ENCODE measurements around the gene SRGAP1.

SRGAP1 gene

DNA sequence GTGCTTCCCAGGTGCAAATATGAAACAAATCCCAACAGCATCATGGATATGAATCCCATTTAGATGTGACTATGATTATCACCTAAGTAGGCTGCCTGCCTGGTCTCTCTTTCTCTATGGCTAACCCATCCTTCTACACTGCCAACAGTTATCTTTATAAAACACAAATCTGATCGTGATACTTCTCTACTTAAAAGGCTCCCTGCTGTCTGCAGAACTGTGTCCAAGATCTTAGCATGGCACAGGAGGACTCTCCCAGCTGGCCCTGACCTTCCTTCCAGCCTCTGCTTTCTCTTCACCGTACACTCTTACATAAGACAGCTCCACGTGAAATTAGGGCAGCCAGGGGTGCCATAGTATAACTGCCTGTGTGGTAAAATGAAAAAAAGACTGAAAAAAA is 3.5 kb upstream of the SRGAP1 start:
- TF ChIP-seq SIN3A (IDR thresholded peaks at IDR 0.05; ENCODE audit: borderline replicate concordance, insufficient read depth, low read length) = no peak
- no peak for TF ChIP-seq TAF1 (IDR thresholded peaks at IDR 0.05; ENCODE audit: borderline replicate concordance, insufficient read depth, low read length)
- TF ChIP-seq, protein P1, sequence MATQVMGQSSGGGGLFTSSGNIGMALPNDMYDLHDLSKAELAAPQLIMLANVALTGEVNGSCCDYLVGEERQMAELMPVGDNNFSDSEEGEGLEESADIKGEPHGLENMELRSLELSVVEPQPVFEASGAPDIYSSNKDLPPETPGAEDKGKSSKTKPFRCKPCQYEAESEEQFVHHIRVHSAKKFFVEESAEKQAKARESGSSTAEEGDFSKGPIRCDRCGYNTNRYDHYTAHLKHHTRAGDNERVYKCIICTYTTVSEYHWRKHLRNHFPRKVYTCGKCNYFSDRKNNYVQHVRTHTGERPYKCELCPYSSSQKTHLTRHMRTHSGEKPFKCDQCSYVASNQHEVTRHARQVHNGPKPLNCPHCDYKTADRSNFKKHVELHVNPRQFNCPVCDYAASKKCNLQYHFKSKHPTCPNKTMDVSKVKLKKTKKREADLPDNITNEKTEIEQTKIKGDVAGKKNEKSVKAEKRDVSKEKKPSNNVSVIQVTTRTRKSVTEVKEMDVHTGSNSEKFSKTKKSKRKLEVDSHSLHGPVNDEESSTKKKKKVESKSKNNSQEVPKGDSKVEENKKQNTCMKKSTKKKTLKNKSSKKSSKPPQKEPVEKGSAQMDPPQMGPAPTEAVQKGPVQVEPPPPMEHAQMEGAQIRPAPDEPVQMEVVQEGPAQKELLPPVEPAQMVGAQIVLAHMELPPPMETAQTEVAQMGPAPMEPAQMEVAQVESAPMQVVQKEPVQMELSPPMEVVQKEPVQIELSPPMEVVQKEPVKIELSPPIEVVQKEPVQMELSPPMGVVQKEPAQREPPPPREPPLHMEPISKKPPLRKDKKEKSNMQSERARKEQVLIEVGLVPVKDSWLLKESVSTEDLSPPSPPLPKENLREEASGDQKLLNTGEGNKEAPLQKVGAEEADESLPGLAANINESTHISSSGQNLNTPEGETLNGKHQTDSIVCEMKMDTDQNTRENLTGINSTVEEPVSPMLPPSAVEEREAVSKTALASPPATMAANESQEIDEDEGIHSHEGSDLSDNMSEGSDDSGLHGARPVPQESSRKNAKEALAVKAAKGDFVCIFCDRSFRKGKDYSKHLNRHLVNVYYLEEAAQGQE (IDR thresholded peaks at IDR 0.05; ENCODE audit: insufficient read depth in 1 of 2, low read depth in 2 of 2, low read length in 2 of 2) = no peak
- TF ChIP-seq POLR2AphosphoS5 (IDR thresholded peaks at IDR 0.05; ENCODE audit: low read depth, low read length) = no peak
- TF ChIP-seq FOXP2 (optimal IDR thresholded peaks at IDR 0.05; ENCODE audit: borderline replicate concordance, extremely low read depth, extremely low read length, insufficient read depth) = no peak

DNA sequence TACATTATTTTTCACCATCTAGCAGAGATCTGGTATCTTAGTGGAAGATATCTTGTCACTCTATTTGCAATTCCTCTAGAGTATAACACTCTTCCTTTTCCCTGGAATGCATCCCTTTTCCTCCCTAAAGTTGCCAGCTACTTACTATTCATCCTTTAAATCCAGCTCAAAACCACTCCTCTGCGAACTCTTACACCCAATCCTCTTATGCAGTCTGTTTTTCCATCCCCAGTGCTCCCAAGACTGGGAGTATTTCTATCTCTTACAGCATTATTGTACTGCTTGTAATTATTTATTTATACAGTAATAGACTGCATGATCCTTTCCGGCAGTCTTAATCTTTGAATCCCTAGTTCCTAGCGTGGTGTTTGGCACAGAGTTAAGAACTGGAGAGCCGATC is 2.9 kb upstream of the SRGAP1 start:
- TF ChIP-seq TAF1 (IDR thresholded peaks at IDR 0.05; ENCODE audit: borderline replicate concordance, insufficient read depth, low read length) (no peak), POLR2AphosphoS5 (IDR thresholded peaks at IDR 0.05; ENCODE audit: low read depth, low read length) (no peak), FOXP2 (optimal IDR thresholded peaks at IDR 0.05; ENCODE audit: borderline replicate concordance, extremely low read depth, extremely low read length, insufficient read depth) (no peak), SIN3A (IDR thresholded peaks at IDR 0.05; ENCODE audit: borderline replicate concordance, insufficient read depth, low read length) (no peak)
- TF ChIP-seq, protein P1 (IDR thresholded peaks at IDR 0.05; ENCODE audit: insufficient read depth in 1 of 2, low read depth in 2 of 2, low read length in 2 of 2) = no peak

DNA sequence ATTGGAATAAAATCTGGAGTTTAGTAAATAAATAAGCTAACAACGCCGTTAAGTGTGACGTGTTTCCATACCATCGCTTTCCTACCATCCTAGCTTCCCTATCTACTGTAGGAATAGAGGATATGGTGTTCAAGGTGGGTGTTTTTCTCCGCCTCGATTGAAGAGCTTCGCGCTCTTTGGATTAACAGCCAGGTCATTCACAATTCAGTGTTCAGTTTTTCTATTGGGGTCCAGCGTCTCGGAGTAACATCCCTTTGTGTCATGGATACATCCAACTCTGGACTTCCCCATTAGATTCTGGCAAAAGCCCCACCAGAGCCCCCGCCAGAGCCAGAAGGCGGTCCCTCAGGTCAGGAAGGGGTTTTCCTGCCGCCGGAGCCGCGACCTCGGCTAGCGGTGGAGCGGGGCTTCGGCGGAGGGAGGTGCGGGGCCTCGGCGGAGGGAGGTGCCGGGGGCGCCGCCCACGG is 1.2 kb upstream of the SRGAP1 start:
- no peak for TF ChIP-seq FOXP2 (optimal IDR thresholded peaks at IDR 0.05; ENCODE audit: borderline replicate concordance, extremely low read depth, extremely low read length, insufficient read depth)
- no peak for TF ChIP-seq TAF1 (IDR thresholded peaks at IDR 0.05; ENCODE audit: borderline replicate concordance, insufficient read depth, low read length)
- TF ChIP-seq SIN3A (IDR thresholded peaks at IDR 0.05; ENCODE audit: borderline replicate concordance, insufficient read depth, low read length) = no peak
- TF ChIP-seq, protein P1 (IDR thresholded peaks at IDR 0.05; ENCODE audit: insufficient read depth in 1 of 2, low read depth in 2 of 2, low read length in 2 of 2) = no peak
- no peak for TF ChIP-seq POLR2AphosphoS5 (IDR thresholded peaks at IDR 0.05; ENCODE audit: low read depth, low read length)

DNA sequence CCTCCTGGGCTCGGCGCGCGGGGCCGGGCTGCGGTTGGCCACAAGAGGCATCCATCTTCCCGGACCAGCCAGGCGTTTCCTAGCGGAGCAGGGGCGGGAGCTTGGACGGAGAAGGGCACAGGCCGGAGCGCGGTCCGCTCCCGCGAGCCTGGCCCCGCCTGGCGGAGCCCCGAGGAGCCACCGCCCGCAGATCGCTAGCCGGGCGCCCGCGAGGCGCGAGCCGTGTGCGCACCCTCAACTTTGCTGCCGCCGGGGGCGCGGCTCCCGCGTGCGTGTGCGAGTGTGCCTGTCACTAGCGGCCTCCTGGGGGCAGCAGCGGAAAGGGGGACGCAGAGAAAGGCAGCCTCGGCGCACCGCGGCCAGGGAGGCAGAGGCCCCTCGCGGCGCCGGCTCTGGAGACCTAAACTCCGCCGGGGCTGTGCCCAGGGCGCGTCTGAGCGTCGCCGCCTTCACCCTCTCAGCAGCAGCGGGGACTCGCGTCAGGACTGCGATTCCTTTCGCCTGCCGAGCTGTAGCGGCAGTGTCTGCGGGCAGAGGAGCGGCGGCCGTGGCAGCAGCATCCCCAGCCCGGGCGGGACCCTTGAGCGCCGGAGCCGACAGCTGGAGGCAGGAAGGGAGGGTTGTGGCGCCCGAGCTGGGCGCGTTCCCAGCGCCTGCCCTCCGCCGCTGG is 644 bp upstream of the SRGAP1 start:
- TF ChIP-seq, protein P1 (IDR thresholded peaks at IDR 0.05; ENCODE audit: insufficient read depth in 1 of 2, low read depth in 2 of 2, low read length in 2 of 2) = 0 out of 4 replicates have a peak, but pooled peaks of 1 of the 2 experiments have one; percentile 20
- TF ChIP-seq FOXP2 (optimal IDR thresholded peaks at IDR 0.05; ENCODE audit: borderline replicate concordance, extremely low read depth, extremely low read length, insufficient read depth) (peak; percentile 87), TAF1 (IDR thresholded peaks at IDR 0.05; ENCODE audit: borderline replicate concordance, insufficient read depth, low read length) (0 out of 2 replicates have a peak, but pooled peaks have one; percentile 15), SIN3A (IDR thresholded peaks at IDR 0.05; ENCODE audit: borderline replicate concordance, insufficient read depth, low read length) (0 out of 2 replicates have a peak, but pooled peaks have one; percentile 74), POLR2AphosphoS5 (IDR thresholded peaks at IDR 0.05; ENCODE audit: low read depth, low read length) (no peak; the same call in 1 of the 2 replicates)

Measured in PFSK-1 (cell line).